Vagina (tissue), 2 donors: ENCODE data around the gene DBN1.

Experiments used
- CTCF ChIP-seq, 3 experiments: fragments of 450-650 bp in 2 of 3; fragments of 200-600 bp in 1 of 3; sonication (generic) in 1 of 3; IDR thresholded peaks; one replicate each; pipeline ENCODE4 v1.5.1; 2017 to 2019; ENCODE audit warnings: antibody characterized with exemption in 3 of 3, mild to moderate bottlenecking in 2 of 3, moderate library complexity in 2 of 3
- POLR2A ChIP-seq, 2 donors: fragments of 450-650 bp; IDR thresholded peaks; one replicate each; pipeline ENCODE4 v1.6.1; 2017; ENCODE audit warnings: antibody characterized with exemption in 2 of 2, mild to moderate bottlenecking in 2 of 2, moderate library complexity in 2 of 2
- POLR2AphosphoS5 ChIP-seq, 2 donors: sonication (generic); formaldehyde crosslinking; IDR thresholded peaks; one replicate each; pipeline ENCODE4 v1.9.0; 2017; ENCODE audit warnings: antibody characterized with exemption in 2 of 2, mild to moderate bottlenecking in 2 of 2, low read depth in 1 of 2; ENCODE audit not compliant: insufficient read depth in 1 of 2

DNA sequence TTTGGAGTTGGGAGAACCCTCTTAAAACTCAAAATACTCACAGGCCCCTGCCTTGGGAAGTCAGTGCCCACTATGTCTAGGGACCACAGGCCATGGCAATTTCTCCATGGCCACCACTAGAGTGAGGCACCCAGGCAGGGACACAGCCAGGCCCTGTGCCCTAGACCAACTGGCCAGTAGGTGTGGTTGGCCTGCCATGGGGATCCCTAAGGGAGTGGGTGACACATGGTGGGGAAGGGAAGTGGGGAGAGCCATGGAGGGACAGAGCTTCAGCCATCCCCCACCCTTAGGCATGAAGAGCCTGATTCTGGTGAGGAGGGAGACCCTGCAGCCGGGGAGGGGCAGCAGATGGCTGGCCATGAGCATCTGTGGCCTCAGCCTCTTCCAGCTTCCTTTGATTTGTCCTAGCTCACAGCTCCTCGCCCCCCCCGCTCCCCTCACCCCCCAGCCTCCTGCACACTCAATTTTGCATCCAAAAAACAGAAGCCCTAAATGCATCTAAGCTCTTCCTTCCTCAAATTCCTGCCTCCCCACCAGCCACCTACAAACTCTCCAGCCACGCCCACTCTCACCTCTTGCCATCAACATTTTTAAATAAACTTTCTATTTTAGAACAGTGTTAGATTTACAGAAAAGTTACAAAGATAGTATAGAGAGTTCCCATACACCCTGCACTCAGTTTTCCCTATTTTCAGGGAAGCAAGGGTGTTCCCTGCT lies 1.6 kb upstream of the DBN1 start:
- TF ChIP-seq CTCF (IDR thresholded peaks at IDR 0.05) (no peak), POLR2A (IDR thresholded peaks at IDR 0.05) (no peak), POLR2AphosphoS5 (IDR thresholded peaks at IDR 0.05; ENCODE audit: insufficient read depth in 1 of 2, low read depth in 1 of 2) (peak in 1 of 2 donors; percentile 14)
